ENCODE data around the gene PLA2G4A. TPM values are rescaled to one million over a fixed set of nuclear protein-coding genes. Genes with fewer than 3 reads are reported as not detected.

Gene PLA2G4A
- polyA plus RNA-seq, 1 of the 3 experiments (the other 2 are of a cell fraction) = 0.26 TPM

GRCh38 chr1:186799689-186800054 is 29.1 kb upstream of the PLA2G4A start:
- no peaks in the 10 kb centered on the region for H3K9me2 ChIP-seq
- no peak overlapping the region for H3K4me2 ChIP-seq
- ChIA-PET POLR2A (no interaction called here), CTCF (interaction anchor here (0.8 to 0.9 kb wide), 2 partner anchors 21 to 317 kb away, joined by 3 to 4 read pairs; no protein-coding TSS in a partner anchor)
- H3K4me3 ChIP-seq (ENCODE audit: low read depth in 2 of 2, low read length in 1 of 2) = no peak overlapping the region
- no peaks in the 10 kb centered on the region for H3K4me1 ChIP-seq (ENCODE audit: control insufficient read depth in 1 of 2, insufficient read depth in 2 of 2, low read depth in 1 of 2, low read length in 1 of 2)
- no peak for DNase-seq
- no peak overlapping the region for H2AFZ ChIP-seq (ENCODE audit: low read depth)
- no peaks in the 10 kb centered on the region for H3K27me3 ChIP-seq (ENCODE audit: insufficient read depth)
- H3K79me2 ChIP-seq (ENCODE audit: insufficient read depth) = no peaks in the 10 kb centered on the region
- no peak overlapping the region for H3K27ac ChIP-seq (ENCODE audit: low read depth in 2 of 2, low read length in 1 of 2)
- no peaks in the 10 kb centered on the region for H3K9me3 ChIP-seq
- H3K9ac ChIP-seq = no peak overlapping the region
- no peaks in the 10 kb centered on the region for H3F3A ChIP-seq (replicated peaks; ENCODE audit: insufficient read depth)
- H4K20me1 ChIP-seq (ENCODE audit: insufficient read depth) = no peaks in the 10 kb centered on the region
- H3K36me3 ChIP-seq (replicated peaks in 1 of 2; ENCODE audit: control insufficient read depth in 1 of 2, insufficient read depth in 2 of 2, low read length in 1 of 2) = no peaks in the 10 kb centered on the region
- TF ChIP-seq TCF12 (IDR thresholded peaks at IDR 0.05) = no peak
- no peak for TF ChIP-seq ELF1 (IDR thresholded peaks at IDR 0.05)
- no peak for TF ChIP-seq SIN3A (IDR thresholded peaks at IDR 0.05; ENCODE audit: borderline replicate concordance, low read depth, low read length)
- TF ChIP-seq TEAD4 (IDR thresholded peaks at IDR 0.05; ENCODE audit: borderline replicate concordance, insufficient read depth) = no peak
- no peak for TF ChIP-seq NFIC (IDR thresholded peaks at IDR 0.05; ENCODE audit: borderline replicate concordance)
- no peak for TF ChIP-seq USF1 (IDR thresholded peaks at IDR 0.05; ENCODE audit: borderline replicate concordance, low read depth)
- no peak for TF ChIP-seq SMC3 (IDR thresholded peaks at IDR 0.05; ENCODE audit: low read depth, low read length)
- TF ChIP-seq, protein P1, sequence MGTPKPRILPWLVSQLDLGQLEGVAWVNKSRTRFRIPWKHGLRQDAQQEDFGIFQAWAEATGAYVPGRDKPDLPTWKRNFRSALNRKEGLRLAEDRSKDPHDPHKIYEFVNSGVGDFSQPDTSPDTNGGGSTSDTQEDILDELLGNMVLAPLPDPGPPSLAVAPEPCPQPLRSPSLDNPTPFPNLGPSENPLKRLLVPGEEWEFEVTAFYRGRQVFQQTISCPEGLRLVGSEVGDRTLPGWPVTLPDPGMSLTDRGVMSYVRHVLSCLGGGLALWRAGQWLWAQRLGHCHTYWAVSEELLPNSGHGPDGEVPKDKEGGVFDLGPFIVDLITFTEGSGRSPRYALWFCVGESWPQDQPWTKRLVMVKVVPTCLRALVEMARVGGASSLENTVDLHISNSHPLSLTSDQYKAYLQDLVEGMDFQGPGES (IDR thresholded peaks at IDR 0.05; ENCODE audit: low read depth, low read length) = no peak
- TF ChIP-seq RFX5 (IDR thresholded peaks at IDR 0.05; ENCODE audit: low read length) = no peak
- TF ChIP-seq PBX3 (IDR thresholded peaks at IDR 0.05) = no peak
- no peak for TF ChIP-seq GABPA (IDR thresholded peaks at IDR 0.05; ENCODE audit: low read depth)
- no peak for TF ChIP-seq CTCF (IDR thresholded peaks at IDR 0.05)
- TF ChIP-seq CHD2 (IDR thresholded peaks at IDR 0.05; ENCODE audit: low read length, partially characterized antibody) = no peak
- no peak for TF ChIP-seq TAF1 (IDR thresholded peaks at IDR 0.05; ENCODE audit: borderline replicate concordance, low read depth, low read length)
- no peak for TF ChIP-seq JUND (IDR thresholded peaks at IDR 0.05)
- TF ChIP-seq FOXM1 (IDR thresholded peaks at IDR 0.05; ENCODE audit: low read depth) = no peak
